HEK293T (cell line): ENCODE results near the gene MAPK9.

Experiments
- FOXK2 ChIP-seq: fragments of 450-650 bp; IDR thresholded peaks from 2 replicates; pipeline ENCODE4 v1.6.1; 2016; ENCODE audit warnings: mild to moderate bottlenecking
- L3MBTL2 ChIP-seq: fragments of 450-650 bp; conservative IDR thresholded peaks from 2 replicates; pipeline ENCODE4 v1.6.1; 2016; ENCODE audit warnings: mild to moderate bottlenecking
- SP1 ChIP-seq: fragments of 450-650 bp; IDR thresholded peaks from 2 replicates; pipeline ENCODE4 v1.6.1; 2017
- SUZ12 ChIP-seq: fragments of 450-650 bp; IDR thresholded peaks from 2 replicates; pipeline ENCODE4 v1.6.1; 2016; ENCODE audit warnings: mild to moderate bottlenecking
- TARDBP ChIP-seq: fragments of 450-650 bp; IDR thresholded peaks from 2 replicates; pipeline ENCODE4 v1.6.1; 2016
- TF ChIP-seq, protein P1 (sequence below): fragments of 450-650 bp; IDR thresholded peaks from 2 replicates; pipeline ENCODE4 v1.6.1; 2016

DNA sequence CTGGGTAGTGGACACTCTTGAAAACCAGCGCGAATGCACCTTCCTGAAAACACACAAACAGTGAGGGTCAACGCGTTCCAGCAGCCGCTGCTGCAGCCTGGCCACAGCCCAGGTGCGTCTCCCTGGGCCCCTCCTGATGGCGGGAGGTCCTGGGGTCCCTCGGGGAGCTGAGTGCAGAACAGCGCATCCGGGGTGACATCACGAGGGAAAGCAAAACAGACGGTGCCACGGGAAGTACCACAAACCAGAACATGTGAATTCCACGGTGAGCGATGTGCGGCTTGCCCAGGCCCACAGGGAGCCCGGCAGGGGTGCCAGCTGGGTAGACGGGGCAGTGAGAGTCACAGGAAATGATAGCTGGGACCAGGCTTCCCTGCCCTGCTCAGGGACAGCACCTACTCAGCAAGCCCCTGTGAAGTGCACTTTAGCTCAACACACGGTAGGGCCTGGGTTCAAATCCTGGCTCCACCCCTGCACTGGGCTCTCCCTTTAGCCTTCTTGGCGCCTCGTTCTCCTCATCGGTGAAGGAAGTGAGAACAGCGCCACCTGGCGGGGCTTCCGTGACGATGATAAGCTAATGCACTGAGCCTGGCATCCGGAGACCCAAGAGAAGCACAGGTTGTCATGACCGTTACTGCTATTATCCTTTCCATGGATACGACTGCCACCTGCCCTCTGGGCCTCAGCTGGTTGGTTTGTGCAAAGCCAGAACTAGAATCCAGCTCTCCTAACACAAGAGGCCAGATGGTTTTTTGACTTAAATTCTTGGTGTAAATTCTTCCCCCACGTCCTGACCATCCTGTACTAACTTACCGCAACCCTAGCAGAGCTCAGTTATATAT is 36.6 kb upstream of the MAPK9 start:
- no peak for TF ChIP-seq SP1
- no peak for TF ChIP-seq FOXK2
- no peak for TF ChIP-seq TARDBP
- TF ChIP-seq SUZ12, result no peak
- TF ChIP-seq, protein P1, sequence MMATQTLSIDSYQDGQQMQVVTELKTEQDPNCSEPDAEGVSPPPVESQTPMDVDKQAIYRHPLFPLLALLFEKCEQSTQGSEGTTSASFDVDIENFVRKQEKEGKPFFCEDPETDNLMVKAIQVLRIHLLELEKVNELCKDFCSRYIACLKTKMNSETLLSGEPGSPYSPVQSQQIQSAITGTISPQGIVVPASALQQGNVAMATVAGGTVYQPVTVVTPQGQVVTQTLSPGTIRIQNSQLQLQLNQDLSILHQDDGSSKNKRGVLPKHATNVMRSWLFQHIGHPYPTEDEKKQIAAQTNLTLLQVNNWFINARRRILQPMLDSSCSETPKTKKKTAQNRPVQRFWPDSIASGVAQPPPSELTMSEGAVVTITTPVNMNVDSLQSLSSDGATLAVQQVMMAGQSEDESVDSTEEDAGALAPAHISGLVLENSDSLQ, result no peak
- TF ChIP-seq L3MBTL2, result no peak
